Measurements from ENCODE around the gene FIZ1. TPM values are rescaled to one million over a fixed set of nuclear protein-coding genes. Genes with fewer than 3 reads are reported as not detected.
"Not testable (repeated sequence)": the region's sequence is repeated elsewhere in the genome, so short reads cannot be mapped to it uniquely, and the experiment has no call there.

FIZ1 gene
- total RNA-seq, 1 donor from 2014 or later: 31.7 TPM

DNA sequence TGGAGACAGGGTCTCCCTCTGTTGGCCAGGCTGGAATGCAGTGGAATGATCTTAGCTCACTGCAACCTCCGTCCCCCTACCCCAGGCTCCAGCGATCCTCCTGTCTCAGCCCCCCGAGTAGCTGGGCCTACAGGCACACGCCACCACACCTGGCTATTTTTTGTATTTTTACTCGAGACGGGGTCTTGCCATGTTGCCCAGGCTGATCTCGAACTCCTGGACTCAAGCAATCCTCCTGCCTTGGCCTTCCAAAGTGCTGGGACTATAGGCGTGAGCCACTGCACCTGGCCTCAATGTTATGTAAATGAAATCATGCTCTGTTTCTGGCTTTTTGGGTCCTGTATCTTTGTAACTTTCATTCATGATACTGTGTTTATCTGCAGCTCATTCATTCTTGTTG, 10.6 kb downstream of the FIZ1 start:
- no peaks in the 10 kb centered on the region for H3K27me3 Mint-ChIP-seq (ENCODE audit: low read depth)
- no peak overlapping the region for H3K4me3 Mint-ChIP-seq
- no peak overlapping the region for H3K27ac Mint-ChIP-seq
- H3K36me3 Mint-ChIP-seq: peaks cover 12% of the 10 kb centered on the region
- TF ChIP-seq, protein P1, sequence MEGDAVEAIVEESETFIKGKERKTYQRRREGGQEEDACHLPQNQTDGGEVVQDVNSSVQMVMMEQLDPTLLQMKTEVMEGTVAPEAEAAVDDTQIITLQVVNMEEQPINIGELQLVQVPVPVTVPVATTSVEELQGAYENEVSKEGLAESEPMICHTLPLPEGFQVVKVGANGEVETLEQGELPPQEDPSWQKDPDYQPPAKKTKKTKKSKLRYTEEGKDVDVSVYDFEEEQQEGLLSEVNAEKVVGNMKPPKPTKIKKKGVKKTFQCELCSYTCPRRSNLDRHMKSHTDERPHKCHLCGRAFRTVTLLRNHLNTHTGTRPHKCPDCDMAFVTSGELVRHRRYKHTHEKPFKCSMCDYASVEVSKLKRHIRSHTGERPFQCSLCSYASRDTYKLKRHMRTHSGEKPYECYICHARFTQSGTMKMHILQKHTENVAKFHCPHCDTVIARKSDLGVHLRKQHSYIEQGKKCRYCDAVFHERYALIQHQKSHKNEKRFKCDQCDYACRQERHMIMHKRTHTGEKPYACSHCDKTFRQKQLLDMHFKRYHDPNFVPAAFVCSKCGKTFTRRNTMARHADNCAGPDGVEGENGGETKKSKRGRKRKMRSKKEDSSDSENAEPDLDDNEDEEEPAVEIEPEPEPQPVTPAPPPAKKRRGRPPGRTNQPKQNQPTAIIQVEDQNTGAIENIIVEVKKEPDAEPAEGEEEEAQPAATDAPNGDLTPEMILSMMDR (IDR thresholded peaks at IDR 0.05; ENCODE audit: unreplicated experiment): no peak
- H3K9me3 Mint-ChIP-seq: no peaks in the 10 kb centered on the region
- H3K4me1 Mint-ChIP-seq: peaks cover 24% of the 10 kb centered on the region
- DNase-seq (ENCODE audit: low spot score in 2 of 2, unreplicated experiment in 2 of 2): no peak

DNA sequence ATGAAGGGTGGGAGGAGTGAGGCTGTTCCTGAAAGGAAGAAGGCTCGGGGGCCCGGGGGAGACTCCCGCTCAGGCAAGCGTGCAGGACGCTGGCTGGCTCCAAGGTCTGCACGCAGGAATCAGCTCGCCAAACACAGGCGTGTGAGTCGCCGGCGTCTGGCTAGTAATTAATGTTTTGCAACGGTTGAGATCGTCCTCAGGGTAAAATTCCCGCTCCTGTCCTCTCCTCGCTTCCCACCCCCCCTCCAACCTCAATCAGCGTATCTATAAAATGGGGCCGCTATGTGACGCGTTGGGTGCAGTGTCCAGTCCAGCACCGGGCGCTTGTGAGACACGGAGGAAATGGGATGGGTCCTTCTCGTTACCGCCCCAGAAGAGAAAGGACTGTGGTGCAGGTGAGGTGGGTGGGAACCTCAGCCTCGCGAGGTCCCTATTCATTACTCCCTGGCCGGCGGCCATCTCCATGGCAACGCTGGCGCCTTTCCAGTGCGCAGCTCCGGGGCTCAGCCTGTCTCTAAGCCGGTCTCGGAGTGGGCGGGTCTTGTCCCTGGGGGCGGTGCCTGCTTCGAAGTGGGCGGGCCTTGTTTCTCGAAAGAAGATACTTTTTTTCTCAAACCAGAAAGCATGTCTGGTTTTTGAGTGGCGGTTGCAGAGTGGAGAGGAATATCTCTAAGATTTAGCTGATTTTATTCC, 12.2 kb downstream of the FIZ1 start:
- H3K36me3 Mint-ChIP-seq: peaks cover 9% of the 10 kb centered on the region
- TF ChIP-seq, protein P1 (IDR thresholded peaks at IDR 0.05; ENCODE audit: unreplicated experiment): no peak
- H3K9me3 Mint-ChIP-seq: no peaks in the 10 kb centered on the region
- H3K4me3 Mint-ChIP-seq: peak overlapping the region; percentile 75
- peaks cover 25% of the 10 kb centered on the region for H3K4me1 Mint-ChIP-seq
- peak; percentile 97 to 100 for DNase-seq (ENCODE audit: low spot score in 2 of 2, unreplicated experiment in 2 of 2)
- H3K27me3 Mint-ChIP-seq (ENCODE audit: low read depth): no peaks in the 10 kb centered on the region
- peak overlapping the region; percentile 98 for H3K27ac Mint-ChIP-seq

DNA sequence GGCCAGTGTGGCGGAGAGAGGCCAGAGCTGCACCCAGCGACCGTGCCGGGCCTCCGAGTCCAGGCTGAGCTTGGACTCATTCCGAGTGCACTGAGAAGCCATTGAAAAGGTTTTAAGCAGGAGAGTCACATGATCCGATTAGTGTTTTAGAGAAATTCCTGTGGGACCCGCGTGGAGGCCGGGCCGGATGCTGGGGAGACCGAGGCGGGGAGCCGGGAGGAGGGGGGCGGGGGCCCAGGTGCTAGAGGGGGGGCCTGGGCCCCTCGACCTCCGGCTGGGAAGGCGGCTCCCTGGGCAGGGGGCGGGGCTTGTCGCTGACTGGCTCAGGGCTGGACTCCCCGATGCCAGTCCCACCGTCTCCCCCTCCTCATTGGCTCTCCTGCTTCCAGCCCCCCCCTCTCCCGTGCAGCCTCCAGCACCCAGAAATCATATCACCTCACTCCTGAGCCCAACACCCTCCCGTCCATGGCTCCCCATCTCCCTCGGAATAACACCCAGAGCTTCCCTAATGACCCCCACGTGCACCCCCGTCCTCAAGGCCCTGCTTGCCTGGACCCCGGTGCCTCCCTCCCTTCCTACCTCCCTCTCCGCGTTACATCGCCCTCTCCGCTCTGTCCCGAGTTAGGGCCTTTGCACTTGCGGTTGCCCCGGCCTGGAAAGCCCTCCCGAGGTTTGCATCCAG, 13.5 kb downstream of the FIZ1 start:
- H3K9me3 Mint-ChIP-seq: no peaks in the 10 kb centered on the region
- H3K4me1 Mint-ChIP-seq: peaks cover 36% of the 10 kb centered on the region

DNA sequence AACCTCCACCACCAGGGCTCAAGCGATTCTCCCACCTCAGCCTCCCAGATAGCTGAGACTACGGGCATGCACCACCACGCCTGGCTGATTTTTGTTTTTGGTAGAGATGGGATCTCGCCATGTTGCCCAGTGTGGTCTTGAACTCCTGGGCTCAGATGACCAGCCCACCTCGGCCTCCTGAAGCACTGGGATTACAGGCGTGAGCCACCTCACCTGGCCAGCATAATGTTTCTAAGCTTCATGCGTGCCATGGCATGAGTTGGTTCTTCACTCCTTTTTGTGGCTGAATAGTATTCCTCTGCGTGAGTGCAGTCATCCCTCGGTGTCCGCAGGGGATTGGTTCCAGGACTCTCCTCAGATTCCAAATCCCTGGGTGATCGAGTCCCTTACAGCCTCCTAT, 14.4 kb downstream of the FIZ1 start:
- Mint-ChIP-seq H3K27ac (peak overlapping the region; percentile 98), H3K36me3 (peaks cover under 1% of the 10 kb centered on the region), H3K27me3 (ENCODE audit: low read depth) (no peaks in the 10 kb centered on the region), H3K4me3 (peak overlapping the region; percentile 75), H3K4me1 (peaks cover 37% of the 10 kb centered on the region), H3K9me3 (no peaks in the 10 kb centered on the region)
- TF ChIP-seq, protein P1 (IDR thresholded peaks at IDR 0.05; ENCODE audit: unreplicated experiment): no peak
- no peak for DNase-seq (ENCODE audit: low spot score in 2 of 2, unreplicated experiment in 2 of 2)

More for the DNA sequence above, 13.5 kb downstream of the FIZ1 start:
- peak; percentile 84 to 90 for DNase-seq (ENCODE audit: low spot score in 2 of 2, unreplicated experiment in 2 of 2)
- Mint-ChIP-seq H3K27me3 (ENCODE audit: low read depth) (no peaks in the 10 kb centered on the region), H3K4me3 (peak overlapping the region; percentile 75), H3K36me3 (no peaks in the 10 kb centered on the region), H3K27ac (peak overlapping the region; percentile 98)
- TF ChIP-seq, protein P1 (IDR thresholded peaks at IDR 0.05; ENCODE audit: unreplicated experiment): no peak

DNA sequence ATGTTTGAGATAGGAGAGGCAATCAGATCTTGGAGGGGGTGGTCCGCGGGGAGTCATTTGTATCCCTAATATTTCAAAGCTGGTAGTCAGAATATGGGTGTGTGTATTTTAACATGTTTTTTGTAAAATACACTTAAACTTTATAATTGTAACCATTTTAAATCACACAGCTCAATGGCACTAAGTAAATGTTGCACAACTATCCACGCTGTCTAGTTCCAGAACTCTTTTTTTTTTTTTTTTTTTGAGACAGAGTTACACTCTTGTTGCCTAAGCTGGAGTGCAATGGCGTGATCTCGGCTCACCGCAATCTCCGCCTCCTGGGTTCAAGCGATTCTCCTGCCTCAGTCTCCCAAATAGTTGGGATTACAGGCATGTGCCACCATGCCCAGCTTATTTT, 15.4 kb downstream of the FIZ1 start:
- not testable (repeated sequence) for H3K4me3 Mint-ChIP-seq; H3K9me3 Mint-ChIP-seq; H3K27ac Mint-ChIP-seq; DNase-seq (ENCODE audit: low spot score in 2 of 2, unreplicated experiment in 2 of 2); H3K27me3 Mint-ChIP-seq (ENCODE audit: low read depth); H3K36me3 Mint-ChIP-seq
- peaks cover 42% of the 10 kb centered on the region for H3K4me1 Mint-ChIP-seq

DNA sequence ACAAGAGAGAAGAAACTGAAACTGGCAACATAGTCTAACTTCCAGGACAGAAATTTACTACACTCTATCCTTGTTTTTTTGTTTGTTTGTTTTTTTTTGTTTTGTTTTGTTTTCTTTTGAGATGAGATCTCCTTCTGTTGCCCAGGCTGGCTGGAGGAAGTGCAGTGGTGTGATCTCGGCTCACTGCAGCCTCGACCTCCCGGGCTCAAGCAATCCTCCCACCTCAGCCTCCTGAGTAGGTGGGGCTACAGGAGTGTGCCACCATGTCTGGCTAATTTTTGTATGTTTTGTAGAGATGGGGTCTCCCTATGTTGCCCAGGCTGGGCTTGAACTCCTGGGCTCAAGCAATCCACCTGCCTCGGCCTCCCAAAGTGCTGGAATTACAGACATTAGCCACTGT, 17.0 kb downstream of the FIZ1 start:
- H3K36me3 Mint-ChIP-seq: not testable (repeated sequence)

More for the DNA sequence above, 17.0 kb downstream of the FIZ1 start:
- H3K27me3 Mint-ChIP-seq (ENCODE audit: low read depth); H3K4me3 Mint-ChIP-seq; H3K9me3 Mint-ChIP-seq; DNase-seq (ENCODE audit: low spot score in 2 of 2, unreplicated experiment in 2 of 2): not testable (repeated sequence)
- peaks cover 41% of the 10 kb centered on the region for H3K4me1 Mint-ChIP-seq
- peak overlapping the region; percentile 89 for H3K27ac Mint-ChIP-seq
